ENCODE measurements around the gene FRMD4B. TPM values are rescaled to one million over a fixed set of nuclear protein-coding genes. Genes with fewer than 3 reads are reported as not detected.
A peak's percentile ranks its signal among the peaks of the same experiment; 100 is the strongest.

FRMD4B gene
- total and polyA plus RNA-seq, 10 of the 15 experiments (the other 5 are each of a cell fraction or from before 2014, with no cell fraction given) = 3.9 to 11.4 (median 8.0) TPM

GRCh38 chr3:69433121-69433968 lies 47.5 kb upstream of the FRMD4B start (continued):
- TF ChIP-seq RELB (IDR thresholded peaks at IDR 0.05; ENCODE audit: low read depth) (0 out of 2 replicates have a peak, but pooled peaks have one; percentile 25), YY1 (IDR thresholded peaks at IDR 0.05; ENCODE audit: low read depth, low read length) (no peak), PKNOX1 (IDR thresholded peaks at IDR 0.05) (no peak), ZNF687 (IDR thresholded peaks at IDR 0.05) (peak; percentile 37; the same call in 1 of the 2 replicates)
